GM18517 (cell line): ENCODE measurements around the gene DRAM2.
"Not testable (repeated sequence)": the region's sequence is repeated elsewhere in the genome, so short reads cannot be mapped to it uniquely, and the experiment has no call there.

ENCODE experiments used
- ATAC-seq: cut with Tn5 transposase; IDR thresholded peaks from one replicate; pipeline ENCODE4 v1.9.1; 2021; ENCODE audit warnings: mild to moderate bottlenecking, moderate library complexity; ENCODE audit not compliant: unreplicated experiment

The DRAM2 gene

DNA sequence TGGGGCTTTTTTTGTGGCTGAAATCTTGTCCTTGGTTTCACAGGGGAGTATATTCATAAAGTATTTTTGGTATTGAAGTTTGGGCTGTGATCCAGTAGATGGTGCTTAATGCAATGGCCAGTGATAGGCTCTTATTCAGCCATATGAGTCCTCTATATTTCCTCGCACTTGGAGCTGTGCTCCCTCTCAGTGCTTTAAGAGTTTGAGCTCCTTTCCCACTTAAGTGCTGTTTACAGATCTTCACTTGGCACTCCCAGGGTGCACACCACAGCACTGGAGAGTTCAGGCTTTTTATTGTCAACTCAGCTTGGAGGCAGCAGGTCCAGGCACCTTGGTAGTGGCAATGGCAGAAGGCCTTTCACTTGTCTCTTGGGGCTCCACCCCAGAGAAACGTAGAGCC is 54.9 kb downstream of the DRAM2 start:
- ATAC-seq, result no peak

DNA sequence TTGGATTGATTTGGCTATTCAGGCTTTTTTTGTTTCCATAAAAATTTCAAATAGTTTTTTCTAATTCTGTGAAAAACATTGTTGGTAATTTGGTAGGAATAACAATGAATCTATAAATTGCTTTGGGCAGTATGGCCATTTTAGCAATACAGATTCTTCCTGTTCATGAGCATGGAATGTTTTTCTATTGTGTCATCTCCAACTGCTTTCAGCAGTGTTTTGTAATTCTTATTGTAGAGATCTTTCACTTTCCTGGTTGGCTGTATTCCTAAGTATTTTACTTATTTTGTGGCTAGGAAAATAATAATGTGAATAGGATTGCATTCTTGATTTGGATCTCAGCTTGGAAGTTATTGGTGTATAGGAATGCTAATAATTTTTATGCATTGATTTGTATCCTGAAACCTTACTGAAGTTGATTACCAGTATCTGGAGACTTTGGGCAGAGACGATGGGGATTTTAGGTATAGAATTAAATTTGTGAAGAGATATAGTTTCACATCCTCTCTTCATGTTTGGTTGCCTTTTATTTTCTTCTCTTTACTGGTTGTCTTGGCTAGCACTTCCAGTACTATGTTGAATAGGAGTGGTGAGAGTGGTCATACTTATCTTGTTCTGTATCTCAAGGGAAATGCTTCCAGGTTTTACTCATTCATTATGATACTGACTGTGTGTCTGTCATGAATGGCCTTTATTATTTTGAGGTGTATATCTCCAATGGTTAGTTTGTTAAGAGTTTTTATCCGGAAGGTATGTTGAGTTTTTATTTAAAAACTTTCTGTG is 57.3 kb downstream of the DRAM2 start:
- no peak for ATAC-seq

DNA sequence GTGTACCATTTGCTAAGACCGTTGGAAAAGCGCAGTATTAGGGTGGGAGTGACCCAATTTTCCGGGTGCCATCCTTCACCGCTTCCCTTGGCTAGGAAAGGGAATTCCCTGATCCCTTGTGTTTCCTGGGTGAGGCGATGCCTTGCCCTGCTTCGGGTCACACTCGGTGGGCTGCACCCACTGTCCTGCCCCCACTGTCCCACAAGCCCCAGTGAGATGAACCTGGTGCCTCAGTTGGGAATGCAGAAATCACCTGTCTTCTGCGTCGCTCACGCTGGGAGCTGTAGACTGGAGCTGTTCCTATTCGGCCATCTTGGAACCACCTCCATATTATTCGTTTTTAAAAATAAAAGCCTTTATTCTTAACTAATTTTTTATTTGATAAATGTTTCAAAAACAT is 60.6 kb downstream of the DRAM2 start:
- ATAC-seq, result not testable (repeated sequence)

DNA sequence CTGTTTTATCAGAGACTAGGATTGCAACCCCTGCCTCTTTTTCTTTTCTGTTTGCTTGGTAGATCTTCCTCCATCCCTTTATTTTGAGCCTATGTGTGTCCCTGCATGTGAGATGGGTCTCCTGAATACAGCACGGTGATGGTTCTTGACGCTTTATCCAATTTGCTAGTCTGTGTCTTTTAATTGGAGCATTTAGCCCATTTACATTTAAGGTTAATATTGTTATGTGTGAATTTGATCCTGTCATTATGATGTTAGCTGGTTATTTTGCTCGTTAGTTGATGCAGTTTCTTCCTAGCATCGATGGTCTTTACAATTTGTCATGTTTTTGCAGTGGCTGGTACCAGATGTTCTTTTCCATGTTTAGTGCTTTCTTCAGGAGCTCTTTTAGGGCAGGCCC is 62.6 kb downstream of the DRAM2 start:
- not testable (repeated sequence) for ATAC-seq
